ENCODE measurements around the gene HHATL. TPM values are rescaled to one million over a fixed set of nuclear protein-coding genes. Genes with fewer than 3 reads are reported as not detected.

HHATL gene
- polyA plus RNA-seq: 86.3 and 121 TPM in 2 replicates

GRCh38 chr3:42702066-42702951 is at the start of gene HHATL:
HHATL (minus strand) TSS chr3:42702798; CDS start chr3:42700826, 1,972 bp downstream.

GRCh38 chr3:42685363-42685881 is 17.2 kb downstream of the HHATL start, which contains the start of gene KLHL40:
KLHL40 (plus strand) TSS chr3:42685537; CDS start chr3:42685619, 82 bp downstream.

GRCh38 chr3:42653560-42654330 is 48.9 kb downstream of the HHATL start, which contains the start of gene ZBTB47:
ZBTB47 (plus strand) TSS chr3:42653697; CDS start chr3:42658356, 4,659 bp downstream.

Other genes starting within 250 kb of the HHATL start
- 0.41 and 6.1 TPM in 2 replicates for gene VIPR1, start 200.2 kb downstream of the HHATL start, polyA plus RNA-seq
- gene SEC22C, start 120.8 kb downstream of the HHATL start, polyA plus RNA-seq: 38.6 and 54.1 TPM in 2 replicates
- 197 and 237 TPM in 2 replicates for gene SS18L2, start 111.9 kb downstream of the HHATL start, polyA plus RNA-seq
- gene NKTR, start 102.1 kb downstream of the HHATL start, polyA plus RNA-seq: 25.9 and 30.6 TPM in 2 replicates
- 0.31 TPM in 1 of 2 replicates, not detected in the other for gene ZBTB47, start 49.1 kb downstream of the HHATL start, polyA plus RNA-seq
- gene KLHL40, start 17.3 kb downstream of the HHATL start, polyA plus RNA-seq: not detected in 2 replicates
- gene CCDC13, start 70.5 kb upstream of the HHATL start, polyA plus RNA-seq: 1.3 and 5.1 TPM in 2 replicates
- 1,119 and 1,494 TPM in 2 replicates for gene HIGD1A, start 101.7 kb upstream of the HHATL start, polyA plus RNA-seq
- 0.73 and 4.6 TPM in 2 replicates for gene ACKR2, start 106.6 kb upstream of the HHATL start, polyA plus RNA-seq
- gene CYP8B1, start 173.1 kb upstream of the HHATL start, polyA plus RNA-seq: not detected in 2 replicates
- 3.3 and 6.5 TPM in 2 replicates for gene ZNF662, start 203.3 kb upstream of the HHATL start, polyA plus RNA-seq

Data from Purkinje cell (primary cell).